ENCODE data around the gene IDH3A. TPM values are rescaled to one million over a fixed set of nuclear protein-coding genes. Genes with fewer than 3 reads are reported as not detected.

Gene IDH3A
- total RNA-seq, 1 experiment from 2014 or later: 106 TPM

DNA sequence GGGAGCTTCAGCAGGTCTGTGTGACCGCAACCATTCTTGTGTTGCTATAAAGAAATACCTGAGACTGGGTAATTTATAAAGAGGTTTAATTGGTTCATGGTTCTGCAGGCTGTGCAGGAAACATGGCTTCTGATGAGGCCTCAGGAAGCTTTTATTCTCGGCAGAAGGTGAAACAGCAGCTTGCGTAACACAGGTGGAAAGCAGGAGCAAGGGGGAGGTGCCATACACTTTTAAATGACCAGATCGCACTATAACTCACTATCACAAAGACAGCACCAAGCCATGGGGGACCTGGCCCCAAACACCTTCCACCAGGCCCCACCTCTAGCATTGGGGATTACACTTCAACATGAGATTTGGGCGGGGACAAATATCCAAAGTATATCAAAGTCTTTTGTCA lies 9.6 kb upstream of the IDH3A start:
- no peaks in the 10 kb centered on the region for H3K4me1 Mint-ChIP-seq (ENCODE audit: insufficient read depth, unreplicated experiment)

DNA sequence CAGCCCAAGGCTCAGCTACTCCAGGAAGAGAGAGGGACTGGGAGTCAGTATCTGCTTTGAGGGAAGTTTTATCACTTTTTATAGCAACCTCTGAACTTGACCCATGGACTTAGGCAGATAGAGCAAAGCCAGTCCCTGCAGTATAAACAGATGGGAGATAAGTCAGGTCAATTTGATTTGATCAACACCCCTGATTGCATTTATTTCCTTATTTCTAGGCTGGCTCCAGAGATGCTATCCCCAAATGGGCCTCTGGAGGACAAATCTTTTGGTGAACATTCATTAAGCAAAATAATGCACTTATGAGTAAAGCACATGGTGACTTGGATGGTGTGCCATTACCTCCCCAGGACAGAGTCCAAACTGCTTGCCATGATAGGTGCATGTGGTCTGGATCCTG lies 8.9 kb upstream of the IDH3A start:
- no TSS peak for BruUV-seq (replicated peaks)
- TF ChIP-seq, protein P1, sequence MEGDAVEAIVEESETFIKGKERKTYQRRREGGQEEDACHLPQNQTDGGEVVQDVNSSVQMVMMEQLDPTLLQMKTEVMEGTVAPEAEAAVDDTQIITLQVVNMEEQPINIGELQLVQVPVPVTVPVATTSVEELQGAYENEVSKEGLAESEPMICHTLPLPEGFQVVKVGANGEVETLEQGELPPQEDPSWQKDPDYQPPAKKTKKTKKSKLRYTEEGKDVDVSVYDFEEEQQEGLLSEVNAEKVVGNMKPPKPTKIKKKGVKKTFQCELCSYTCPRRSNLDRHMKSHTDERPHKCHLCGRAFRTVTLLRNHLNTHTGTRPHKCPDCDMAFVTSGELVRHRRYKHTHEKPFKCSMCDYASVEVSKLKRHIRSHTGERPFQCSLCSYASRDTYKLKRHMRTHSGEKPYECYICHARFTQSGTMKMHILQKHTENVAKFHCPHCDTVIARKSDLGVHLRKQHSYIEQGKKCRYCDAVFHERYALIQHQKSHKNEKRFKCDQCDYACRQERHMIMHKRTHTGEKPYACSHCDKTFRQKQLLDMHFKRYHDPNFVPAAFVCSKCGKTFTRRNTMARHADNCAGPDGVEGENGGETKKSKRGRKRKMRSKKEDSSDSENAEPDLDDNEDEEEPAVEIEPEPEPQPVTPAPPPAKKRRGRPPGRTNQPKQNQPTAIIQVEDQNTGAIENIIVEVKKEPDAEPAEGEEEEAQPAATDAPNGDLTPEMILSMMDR (IDR thresholded peaks at IDR 0.05; ENCODE audit: unreplicated experiment): no peak
- DNase-seq (ENCODE audit: unreplicated experiment): no peak
- Mint-ChIP-seq H3K4me1 (ENCODE audit: insufficient read depth, unreplicated experiment) (no peaks in the 10 kb centered on the region), H3K9me3 (ENCODE audit: unreplicated experiment) (no peaks in the 10 kb centered on the region), H3K27me3 (ENCODE audit: insufficient read depth, unreplicated experiment) (no peaks in the 10 kb centered on the region), H3K27ac (ENCODE audit: low read depth, unreplicated experiment) (no peak overlapping the region), H3K4me3 (ENCODE audit: unreplicated experiment) (no peak overlapping the region), H3K36me3 (ENCODE audit: insufficient read depth, unreplicated experiment) (no peaks in the 10 kb centered on the region)
- CTCF ChIA-PET: interaction anchor here (0.6 to 2.3 kb wide), 3 partner anchors 9 to 55 kb away, joined by 3 to 12 read pairs (median 7); partner anchors contain the start of gene CIB2
- intact Hi-C loops (cut with micrococcal nuclease): no loop called here
- POLR2A ChIA-PET: interaction anchor here (0.6 to 4.3 kb wide), 2 partner anchors 8 to 28 kb away, joined by 3 to 22 read pairs; partner anchors contain the start of gene IDH3A

More for the DNA sequence above, 9.6 kb upstream of the IDH3A start:
- no peaks in the 10 kb centered on the region for H3K9me3 Mint-ChIP-seq (ENCODE audit: unreplicated experiment)
- ChIA-PET POLR2A (interaction anchor here (0.5 to 4.3 kb wide), 2 partner anchors 9 to 357 kb away, joined by 3 to 22 read pairs; partner anchors contain the start of gene IDH3A), CTCF (interaction anchor here (0.7 to 2.3 kb wide), 8 partner anchors 8 to 173 kb away, joined by 3 to 12 read pairs (median 4); partner anchors contain the start of gene CIB2)
- no peak overlapping the region for H3K4me3 Mint-ChIP-seq (ENCODE audit: unreplicated experiment)
- no peaks in the 10 kb centered on the region for H3K36me3 Mint-ChIP-seq (ENCODE audit: insufficient read depth, unreplicated experiment)
- intact Hi-C loops (cut with micrococcal nuclease): no loop called here
- TF ChIP-seq, protein P1 (IDR thresholded peaks at IDR 0.05; ENCODE audit: unreplicated experiment): no peak
- H3K27ac Mint-ChIP-seq (ENCODE audit: low read depth, unreplicated experiment): no peak overlapping the region
- BruUV-seq (replicated peaks): no TSS peak
- no peaks in the 10 kb centered on the region for H3K27me3 Mint-ChIP-seq (ENCODE audit: insufficient read depth, unreplicated experiment)
- DNase-seq (ENCODE audit: unreplicated experiment): no peak

DNA sequence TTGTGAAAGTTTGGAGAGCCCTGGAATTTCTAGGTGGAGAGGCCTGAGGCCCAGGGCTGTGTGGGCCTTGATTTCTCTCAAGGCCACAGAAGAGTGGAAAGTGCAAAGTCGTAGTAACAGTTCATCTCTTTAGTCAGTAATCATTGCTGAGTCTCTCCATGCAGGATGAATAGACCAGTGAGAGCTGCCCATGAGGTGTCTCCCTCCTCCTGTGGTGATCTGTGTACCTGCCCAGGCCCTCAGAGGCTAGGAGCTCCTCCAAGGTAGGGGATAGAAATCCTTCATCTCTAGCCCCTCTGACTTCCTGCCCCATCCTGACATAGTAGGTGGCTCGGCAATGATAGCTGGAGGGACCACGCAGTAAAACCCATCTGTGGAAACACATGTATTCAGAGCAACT lies 6.8 kb upstream of the IDH3A start:
- H3K27ac Mint-ChIP-seq (ENCODE audit: low read depth, unreplicated experiment): no peak overlapping the region
- H3K4me1 Mint-ChIP-seq (ENCODE audit: insufficient read depth, unreplicated experiment): peaks cover 11% of the 10 kb centered on the region
- intact Hi-C loops (cut with micrococcal nuclease): no loop called here
- no peaks in the 10 kb centered on the region for H3K9me3 Mint-ChIP-seq (ENCODE audit: unreplicated experiment)
- ChIA-PET POLR2A (no interaction called here), CTCF (no interaction called here)
- no peak for DNase-seq (ENCODE audit: unreplicated experiment)
- H3K27me3 Mint-ChIP-seq (ENCODE audit: insufficient read depth, unreplicated experiment): no peaks in the 10 kb centered on the region
- no TSS peak for BruUV-seq (replicated peaks)
- no peak overlapping the region for H3K4me3 Mint-ChIP-seq (ENCODE audit: unreplicated experiment)
- TF ChIP-seq, protein P1 (IDR thresholded peaks at IDR 0.05; ENCODE audit: unreplicated experiment): no peak
- H3K36me3 Mint-ChIP-seq (ENCODE audit: insufficient read depth, unreplicated experiment): peaks cover 2% of the 10 kb centered on the region

DNA sequence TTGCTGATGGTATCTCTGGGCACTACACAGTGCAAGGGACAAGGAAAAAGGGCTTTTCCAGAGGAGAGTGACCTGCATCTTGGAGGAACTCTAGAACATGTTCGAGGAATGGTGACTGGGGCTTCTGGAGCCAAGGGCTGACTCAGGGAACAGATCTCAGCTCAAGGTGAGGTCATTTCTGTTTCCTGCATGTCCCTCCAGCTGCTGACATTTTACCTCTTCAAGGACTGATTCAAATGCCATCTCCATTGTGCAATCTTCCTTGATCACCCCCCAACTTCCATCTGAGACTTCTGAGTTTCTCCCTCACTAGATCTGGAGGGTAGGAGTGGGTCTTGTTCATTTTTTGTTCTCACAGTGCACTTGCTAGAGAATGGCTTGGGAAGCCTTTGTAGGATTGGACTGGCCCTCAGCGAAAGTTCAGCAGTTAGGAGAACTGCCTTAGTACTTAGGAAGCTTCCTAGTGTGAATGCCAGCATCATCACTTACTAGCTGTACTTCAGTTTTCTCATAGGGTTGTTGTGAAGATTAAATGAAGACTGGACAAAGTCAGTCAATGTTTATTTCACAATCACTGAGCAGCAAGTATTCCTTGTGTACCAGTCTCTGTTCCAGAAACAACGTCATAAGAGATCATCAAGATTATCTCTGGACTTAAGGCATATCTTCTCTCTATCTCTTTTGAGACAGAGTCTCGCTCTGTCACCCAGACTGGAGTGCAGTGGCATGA lies 2.6 kb upstream of the IDH3A start:
- Mint-ChIP-seq H3K27me3 (ENCODE audit: insufficient read depth, unreplicated experiment) (no peaks in the 10 kb centered on the region), H3K36me3 (ENCODE audit: insufficient read depth, unreplicated experiment) (peaks cover 14% of the 10 kb centered on the region), H3K27ac (ENCODE audit: low read depth, unreplicated experiment) (peak overlapping the region; percentile 84), H3K4me3 (ENCODE audit: unreplicated experiment) (no peak overlapping the region), H3K9me3 (ENCODE audit: unreplicated experiment) (no peaks in the 10 kb centered on the region), H3K4me1 (ENCODE audit: insufficient read depth, unreplicated experiment) (peaks cover 28% of the 10 kb centered on the region)
- TF ChIP-seq, protein P1 (IDR thresholded peaks at IDR 0.05; ENCODE audit: unreplicated experiment): no peak
- no TSS peak for BruUV-seq (replicated peaks)
- ChIA-PET POLR2A (interaction anchor here (0.8 to 3.4 kb wide), 3 partner anchors 10 to 291 kb away, joined by 3 to 28 read pairs (median 4); partner anchors contain the start of gene IREB2), CTCF (interaction anchor here (0.7 to 1.9 kb wide), 3 partner anchors 20 to 94 kb away, joined by 4 to 6 read pairs (median 4); no protein-coding TSS in a partner anchor)
- intact Hi-C loops (cut with micrococcal nuclease): no loop called here
- DNase-seq (ENCODE audit: unreplicated experiment): no peak
